Activated CD4-positive, CD25-positive, alpha-beta regulatory T cell treated with anti-CD3 and anti-CD28 coated beads, Interleukin-2, amount 50 U/mL, for 24 hours (primary cell): ENCODE results near the gene SCD5.

Source experiments
- ATAC-seq, 2 donors: fragments of 150-1000 bp; cut with Tn5 transposase; one replicate each; pipeline ENCODE4 v1.10.0; 2021; ENCODE audit warnings: mild to moderate bottlenecking in 1 of 2, moderate library complexity in 1 of 2

The SCD5 gene

DNA sequence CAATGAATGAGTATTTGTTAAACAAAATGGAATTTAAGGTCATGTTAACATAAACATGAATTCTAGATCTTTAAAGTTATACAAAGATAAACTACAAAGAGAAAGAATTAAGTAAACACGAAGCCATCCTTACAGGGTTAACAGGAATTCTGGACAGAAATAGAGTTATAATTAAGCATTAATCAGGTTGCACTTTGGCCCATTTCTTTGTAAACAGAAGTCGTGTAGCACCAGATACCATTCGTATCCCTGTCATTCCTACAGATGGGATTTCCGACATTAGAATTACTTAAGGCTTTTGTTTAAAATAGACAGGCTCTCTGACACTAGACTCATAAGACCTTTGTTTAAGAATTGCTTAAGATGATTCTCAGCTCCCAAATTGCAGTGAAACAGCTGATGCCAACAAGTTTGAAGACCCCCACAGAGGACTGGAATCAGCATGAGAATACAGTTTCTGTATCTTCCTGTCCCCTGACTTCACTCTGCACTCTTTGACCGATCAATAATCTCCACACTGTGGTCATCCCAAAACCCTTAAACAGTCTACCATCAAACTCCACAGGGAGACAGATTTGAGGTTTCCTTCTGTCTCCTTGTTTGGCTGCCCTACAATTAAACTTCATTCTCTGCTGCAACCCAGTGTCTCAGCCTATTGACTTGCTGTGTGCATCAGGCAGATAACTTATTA is 214.6 kb downstream of the SCD5 start:
- no peak for ATAC-seq

DNA sequence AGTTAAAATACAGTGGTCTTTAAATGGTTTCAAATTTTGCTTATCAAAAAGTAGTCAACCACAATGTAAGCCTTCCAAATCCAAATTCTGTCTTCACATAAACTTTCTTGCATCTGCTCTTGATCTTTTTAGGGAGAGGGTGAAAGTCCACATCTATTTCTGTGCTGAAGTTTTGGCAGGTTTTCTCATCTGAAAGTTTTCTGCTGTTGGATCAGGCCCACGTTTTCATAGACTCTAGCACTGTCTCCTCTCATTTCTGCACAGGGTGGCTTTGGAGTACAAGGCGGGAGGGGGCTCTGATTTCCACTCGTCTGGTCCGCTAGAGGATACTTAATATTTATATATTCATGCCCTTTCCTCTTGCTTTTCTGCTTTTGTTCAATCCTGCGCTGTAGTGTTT is 218.7 kb downstream of the SCD5 start:
- ATAC-seq: no peak
